OCI-LY1 (cell line): Measurements from ENCODE around the gene KDM4B.

Source experiments
- H2AFZ ChIP-seq: fragments of 200-600 bp; sonication (generic), shearing (Covaris generic); 2 replicates; pipeline ENCODE4 v1.6.0; 2014; ENCODE audit warnings: antibody characterized with exemption, mild to moderate bottlenecking, low read length
- H3F3A ChIP-seq: fragments of 200-600 bp; sonication (generic), shearing (Covaris generic); 2 replicates; pipeline ENCODE4 v1.6.0; 2014; ENCODE audit warnings: mild to moderate bottlenecking, antibody characterized with exemption, low read length, moderate library complexity; ENCODE audit not compliant: insufficient read depth
- H3K27ac ChIP-seq: fragments of 200-600 bp; sonication (generic); 2 replicates; pipeline ENCODE4 v1.5.1; 2014; ENCODE audit warnings: low read length, mixed run types, mild to moderate bottlenecking, low read depth; ENCODE audit not compliant: poor library complexity, severe bottlenecking
- H3K27me3 ChIP-seq: fragments of 200-600 bp; sonication (generic); 2 replicates; pipeline ENCODE4 v1.6.0; 2014; ENCODE audit warnings: antibody characterized with exemption, mild to moderate bottlenecking, low read length, moderate library complexity; ENCODE audit not compliant: insufficient read depth
- H3K36me3 ChIP-seq: fragments of 200-600 bp; sonication (generic); 2 replicates; pipeline ENCODE4 v1.6.1; 2014; ENCODE audit warnings: mild to moderate bottlenecking, antibody characterized with exemption, low read length, moderate library complexity, mixed read lengths; ENCODE audit not compliant: insufficient read depth
- H3K4me1 ChIP-seq: fragments of 200-600 bp; sonication (generic); 2 replicates; pipeline ENCODE4 v1.5.1; 2014; ENCODE audit warnings: mild to moderate bottlenecking, low read length, moderate library complexity; ENCODE audit not compliant: insufficient read depth, severe bottlenecking
- H3K4me2 ChIP-seq: fragments of 200-600 bp; sonication (generic), shearing (Covaris generic); 2 replicates; pipeline ENCODE4 v1.6.1; 2014; ENCODE audit warnings: low read length
- H3K4me3 ChIP-seq: fragments of 200-600 bp; sonication (generic); 2 replicates; pipeline ENCODE4 v1.5.1; 2014; ENCODE audit warnings: low read length, low read depth, mild to moderate bottlenecking, mixed read lengths; ENCODE audit not compliant: poor library complexity, severe bottlenecking
- H3K79me2 ChIP-seq: fragments of 200-600 bp; shearing (Covaris generic); 2 replicates; pipeline ENCODE4 v1.6.1; 2016; ENCODE audit warnings: mixed run types, low read length, mixed read lengths; ENCODE audit not compliant: insufficient read depth
- H3K9ac ChIP-seq: fragments of 200-600 bp; sonication (generic), shearing (Covaris generic); 2 replicates; pipeline ENCODE4 v1.6.1; 2014; ENCODE audit warnings: mild to moderate bottlenecking, low read length, mixed read lengths
- H3K9me2 ChIP-seq: fragments of 200-600 bp; sonication (generic), shearing (Covaris generic); 2 replicates; pipeline ENCODE4 v1.6.1; 2014; ENCODE audit warnings: low read depth, mild to moderate bottlenecking, low read length, mixed read lengths
- H3K9me3 ChIP-seq: fragments of 200-600 bp; shearing (Covaris generic); 2 replicates; pipeline ENCODE4 v1.6.1; 2014; ENCODE audit warnings: low read length, mixed read lengths
- H4K20me1 ChIP-seq: fragments of 200-600 bp; sonication (generic), shearing (Covaris generic); 2 replicates; pipeline ENCODE4 v1.6.0; 2016; ENCODE audit warnings: mild to moderate bottlenecking, low read length; ENCODE audit not compliant: insufficient read depth
- EZH2 ChIP-seq: fragments of 200-600 bp; sonication (generic), shearing (Covaris generic); IDR thresholded peaks from 2 replicates; pipeline ENCODE4 v1.8.0; 2017; ENCODE audit warnings: borderline replicate concordance, mixed run types, mild to moderate bottlenecking, antibody characterized with exemption, low read length, moderate library complexity, mixed read lengths
- TF ChIP-seq, protein P1 (sequence below): fragments of 200-600 bp; sonication (generic), shearing (Covaris generic); IDR thresholded peaks from 2 replicates; pipeline ENCODE4 v1.5.1; 2017; ENCODE audit warnings: mild to moderate bottlenecking, antibody characterized with exemption, low read length, moderate library complexity, mixed read lengths

The KDM4B gene

DNA sequence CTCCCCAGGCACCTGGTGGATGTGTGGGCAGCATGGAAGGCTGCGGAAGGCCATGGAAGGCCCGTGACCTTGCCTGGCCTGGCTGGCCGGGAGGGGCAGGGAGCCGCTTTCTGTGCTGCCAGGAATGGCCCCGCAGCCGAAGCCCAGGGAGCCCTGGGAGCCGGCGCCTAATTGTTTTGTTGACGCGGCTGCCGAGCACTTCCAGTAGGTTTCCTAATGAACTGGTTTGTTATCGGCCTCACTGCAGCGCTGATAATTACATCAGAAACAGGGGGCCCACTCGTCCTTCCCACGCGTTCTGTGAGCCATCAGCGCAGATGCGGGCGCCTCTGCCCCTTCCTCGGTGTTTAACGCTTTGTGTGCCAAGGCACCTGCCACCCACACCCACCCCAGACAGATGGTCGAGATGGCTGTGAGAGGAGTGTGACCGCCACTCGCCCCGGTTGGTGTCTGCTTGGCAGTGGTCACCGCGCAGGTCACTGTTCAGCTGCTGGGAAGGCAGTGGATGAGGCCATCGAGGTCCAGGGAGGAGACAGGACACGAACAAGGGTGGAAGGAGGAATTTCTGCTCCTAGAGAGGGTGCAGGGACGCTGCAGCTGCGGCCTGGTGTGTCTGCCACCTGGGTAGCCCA, 124.5 kb downstream of the KDM4B start:
- Histone ChIP-seq H3K4me1 (no peaks in the 10 kb centered on the region), H3K79me2 (no peaks in the 10 kb centered on the region), H3K27ac (no peak overlapping the region), H3K4me3 (no peak overlapping the region), H3K27me3 (no peaks in the 10 kb centered on the region), H3F3A (no peaks in the 10 kb centered on the region), H3K9ac (no peak overlapping the region), H3K36me3 (peaks cover 19% of the 10 kb centered on the region), H2AFZ (no peak overlapping the region), H4K20me1 (no peaks in the 10 kb centered on the region), H3K9me2 (no peaks in the 10 kb centered on the region), H3K9me3 (no peaks in the 10 kb centered on the region), H3K4me2 (no peak overlapping the region)
- TF ChIP-seq EZH2 = no peak
- TF ChIP-seq, protein P1, sequence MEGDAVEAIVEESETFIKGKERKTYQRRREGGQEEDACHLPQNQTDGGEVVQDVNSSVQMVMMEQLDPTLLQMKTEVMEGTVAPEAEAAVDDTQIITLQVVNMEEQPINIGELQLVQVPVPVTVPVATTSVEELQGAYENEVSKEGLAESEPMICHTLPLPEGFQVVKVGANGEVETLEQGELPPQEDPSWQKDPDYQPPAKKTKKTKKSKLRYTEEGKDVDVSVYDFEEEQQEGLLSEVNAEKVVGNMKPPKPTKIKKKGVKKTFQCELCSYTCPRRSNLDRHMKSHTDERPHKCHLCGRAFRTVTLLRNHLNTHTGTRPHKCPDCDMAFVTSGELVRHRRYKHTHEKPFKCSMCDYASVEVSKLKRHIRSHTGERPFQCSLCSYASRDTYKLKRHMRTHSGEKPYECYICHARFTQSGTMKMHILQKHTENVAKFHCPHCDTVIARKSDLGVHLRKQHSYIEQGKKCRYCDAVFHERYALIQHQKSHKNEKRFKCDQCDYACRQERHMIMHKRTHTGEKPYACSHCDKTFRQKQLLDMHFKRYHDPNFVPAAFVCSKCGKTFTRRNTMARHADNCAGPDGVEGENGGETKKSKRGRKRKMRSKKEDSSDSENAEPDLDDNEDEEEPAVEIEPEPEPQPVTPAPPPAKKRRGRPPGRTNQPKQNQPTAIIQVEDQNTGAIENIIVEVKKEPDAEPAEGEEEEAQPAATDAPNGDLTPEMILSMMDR = no peak

DNA sequence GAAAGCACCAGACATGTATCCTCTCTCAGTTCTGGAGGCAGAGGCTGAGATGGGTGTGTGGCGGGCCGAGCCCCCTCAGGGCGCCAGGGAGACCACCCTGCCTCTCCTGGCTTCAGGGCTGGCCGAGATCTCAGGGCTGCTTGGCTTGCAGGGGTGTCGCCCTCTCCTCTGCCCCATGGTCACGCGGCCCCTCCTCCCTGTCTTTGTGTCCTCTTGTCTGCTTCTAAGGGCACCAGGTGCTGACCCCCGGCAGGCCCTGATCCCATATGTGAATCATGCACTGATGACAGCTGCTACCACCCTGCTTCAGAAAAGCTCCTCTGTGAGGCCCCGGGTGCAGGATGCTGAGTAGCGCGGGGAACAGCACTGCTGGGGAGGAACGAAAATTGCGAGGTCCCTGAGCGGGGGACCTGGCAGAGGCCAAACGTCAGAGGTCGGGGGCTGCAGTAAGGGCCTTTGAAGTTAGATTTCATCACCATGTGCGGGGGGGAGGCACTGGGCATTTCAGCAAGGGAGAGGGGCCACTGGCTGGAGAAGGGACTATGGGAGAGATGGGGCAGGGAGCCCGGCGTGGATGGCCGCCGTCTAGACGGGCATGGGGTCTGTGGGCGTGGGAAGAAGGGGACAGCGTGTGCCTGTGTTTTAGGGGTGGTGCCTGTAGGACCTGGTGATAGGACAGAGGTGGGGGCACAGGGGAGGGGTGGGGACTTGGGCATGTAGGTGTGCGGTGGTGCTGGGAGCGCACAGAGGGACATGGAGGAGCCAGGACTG, 125.2 kb downstream of the KDM4B start:
- no peaks in the 10 kb centered on the region for H3K9me2 ChIP-seq
- H3K36me3 ChIP-seq = peaks cover 20% of the 10 kb centered on the region
- no peak overlapping the region for H3K4me3 ChIP-seq
- no peaks in the 10 kb centered on the region for H3K4me1 ChIP-seq
- H3K79me2 ChIP-seq = no peaks in the 10 kb centered on the region
- no peaks in the 10 kb centered on the region for H4K20me1 ChIP-seq
- no peak overlapping the region for H3K4me2 ChIP-seq
- H3K27me3 ChIP-seq = no peaks in the 10 kb centered on the region
- no peak overlapping the region for H3K9ac ChIP-seq
- H2AFZ ChIP-seq = no peak overlapping the region
- H3F3A ChIP-seq = no peaks in the 10 kb centered on the region
- TF ChIP-seq, protein P1 = no peak
- no peak for TF ChIP-seq EZH2
- no peak overlapping the region for H3K27ac ChIP-seq
- H3K9me3 ChIP-seq = peaks cover 6% of the 10 kb centered on the region

DNA sequence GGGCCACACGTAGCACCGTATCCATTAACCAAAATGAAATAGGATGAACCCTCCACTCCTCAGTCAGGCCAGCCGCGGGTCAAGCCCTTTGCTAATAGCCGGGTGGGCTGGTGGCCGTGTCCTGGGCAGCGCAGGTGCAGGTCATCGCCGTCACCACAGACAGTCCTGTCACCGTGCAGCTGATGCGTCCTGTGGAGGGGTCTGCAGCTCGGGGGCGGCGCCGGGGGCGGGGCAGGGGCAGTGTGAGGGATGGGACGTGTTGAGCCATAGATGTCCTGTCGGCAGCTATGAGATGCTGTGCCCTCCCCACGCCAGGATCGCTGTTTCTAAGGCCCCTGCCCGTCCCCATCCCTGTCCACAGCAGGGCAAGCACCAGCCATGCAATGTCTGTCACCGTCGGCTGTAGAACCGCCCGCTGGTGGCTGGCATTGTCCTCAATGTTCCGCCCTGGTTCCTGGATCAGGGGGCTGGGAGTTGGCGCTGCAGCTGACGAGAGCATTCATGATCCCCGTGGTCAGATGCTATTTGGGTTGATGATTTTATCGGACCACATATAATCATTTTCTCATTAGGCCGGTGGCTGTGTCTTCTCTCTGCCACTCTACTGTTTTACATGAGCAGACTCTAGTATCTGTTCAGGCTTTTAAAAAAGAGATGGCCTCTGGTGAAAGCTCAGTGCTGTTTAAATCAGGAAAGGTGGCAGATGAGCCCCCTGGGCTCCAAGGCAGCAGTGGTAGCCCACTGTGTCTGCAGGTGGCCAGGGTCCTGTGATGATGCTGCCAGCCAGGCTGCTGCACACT, 126.1 kb downstream of the KDM4B start:
- H3K4me2 ChIP-seq = no peak overlapping the region
- TF ChIP-seq EZH2 = no peak
- no peak overlapping the region for H3K27ac ChIP-seq

More for the DNA sequence above, 126.1 kb downstream of the KDM4B start:
- Histone ChIP-seq H3K9me3 (peaks cover 14% of the 10 kb centered on the region), H3K79me2 (no peaks in the 10 kb centered on the region), H4K20me1 (no peaks in the 10 kb centered on the region), H3K9me2 (no peaks in the 10 kb centered on the region), H3F3A (no peaks in the 10 kb centered on the region), H3K4me1 (no peaks in the 10 kb centered on the region), H3K4me3 (no peak overlapping the region), H3K27me3 (no peaks in the 10 kb centered on the region), H2AFZ (no peak overlapping the region), H3K36me3 (peaks cover 27% of the 10 kb centered on the region), H3K9ac (no peak overlapping the region)
